Type B pancreatic cell (in vitro differentiated cells): ENCODE data around the gene TULP4. TPM values are rescaled to one million over a fixed set of nuclear protein-coding genes. Genes with fewer than 3 reads are reported as not detected.
A peak's percentile ranks its signal among the peaks of the same experiment; 100 is the strongest.

Source experiments
- DNase-seq: peaks from one replicate; pipeline ENCODE4 v3.0.0; 2021; ENCODE audit warnings: mixed read lengths; ENCODE audit not compliant: unreplicated experiment; ENCODE audit errors: extremely low spot score
- H3K27ac Mint-ChIP-seq: 2 replicates; pipeline ENCODE4 v1.8.0; 2021; ENCODE audit warnings: mild to moderate bottlenecking, mixed read lengths
- H3K27me3 Mint-ChIP-seq: 2 replicates; pipeline ENCODE4 v1.8.0; 2021; ENCODE audit warnings: mixed read lengths
- H3K36me3 Mint-ChIP-seq: 2 replicates; pipeline ENCODE4 v1.8.0; 2021; ENCODE audit warnings: mixed read lengths
- H3K4me1 Mint-ChIP-seq: one replicate; pipeline ENCODE4 v1.8.0; 2021; ENCODE audit warnings: mixed read lengths; ENCODE audit not compliant: unreplicated experiment
- H3K4me3 Mint-ChIP-seq: 2 replicates; pipeline ENCODE4 v1.8.0; 2021; ENCODE audit warnings: mild to moderate bottlenecking, mixed read lengths
- H3K9me3 Mint-ChIP-seq: 2 replicates; pipeline ENCODE4 v1.8.0; 2021; ENCODE audit warnings: mixed read lengths
- total RNA-seq: library from RNA; stranded (reverse); gene quantifications from 2 replicates; pipeline ENCODE4 v1.2.1, GENCODE V29; 2021; ENCODE audit warnings: low replicate concordance
- TF ChIP-seq, protein P1 (sequence below): fragments of 200-600 bp; sonication (generic); conservative IDR thresholded peaks from 2 replicates; pipeline ENCODE4 v1.5.0; 2021; ENCODE audit warnings: antibody characterized with exemption, mild to moderate bottlenecking

TULP4 gene
- total RNA-seq, 1 donor from 2014 or later, result 109 TPM

DNA sequence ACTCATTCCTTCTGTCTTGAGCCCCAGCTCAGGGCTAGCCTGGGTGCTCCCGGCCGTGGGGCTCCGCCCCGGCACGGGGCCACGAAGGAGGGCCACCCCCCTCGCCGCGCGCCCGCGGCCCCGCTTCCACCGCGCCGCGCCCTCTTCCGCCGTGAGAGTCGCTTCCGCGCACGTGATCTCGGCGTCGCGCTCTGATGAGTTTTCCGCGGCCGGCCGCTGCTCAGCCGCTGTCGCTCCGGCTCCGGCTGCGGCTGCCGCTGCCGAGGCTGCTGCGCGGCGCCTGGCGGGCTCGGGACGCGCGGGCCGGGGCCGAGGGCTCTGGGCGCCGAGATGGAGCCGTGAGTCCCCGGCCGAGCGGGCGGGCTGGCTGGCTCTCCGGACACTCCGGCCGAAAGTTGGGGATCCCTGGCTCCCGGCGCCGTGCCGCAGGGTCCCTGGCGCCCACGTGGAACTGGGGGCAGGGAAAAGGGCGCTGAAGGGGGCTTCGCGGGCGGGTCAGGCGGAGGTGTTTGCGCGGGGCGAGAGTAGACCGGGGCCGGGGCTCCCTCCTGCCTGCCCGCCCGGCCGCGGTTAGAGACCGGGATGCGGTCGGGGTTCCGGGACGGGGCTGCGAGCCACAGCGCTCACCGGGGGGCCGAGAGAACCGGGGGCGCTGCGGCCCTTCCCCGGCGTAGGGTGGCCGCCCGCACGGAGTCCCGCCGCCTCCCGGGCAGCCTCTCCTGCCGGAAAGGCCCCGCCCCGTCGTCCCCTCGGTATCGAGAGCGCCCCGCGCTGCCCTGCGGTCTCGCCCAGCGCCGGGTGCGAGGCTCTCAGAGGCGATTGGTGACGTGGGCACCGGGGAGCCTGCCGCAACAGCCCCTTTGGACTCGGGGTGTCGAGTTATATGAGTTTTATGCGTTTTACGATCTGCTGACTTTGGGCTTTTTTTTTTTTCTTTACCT lies 247.9 kb downstream of the TULP4 start, which contains the start of gene TMEM181:
Gene TMEM181 (plus strand): TSS at position 197 of the 941 bp plus-strand sequence. CDS start 134 bp downstream, at position 331.
- Mint-ChIP-seq H3K27ac (peak within 1 kb of the TSS; percentile 93), H3K27me3 (no peaks in the 10 kb centered on the region), H3K4me1 (peaks cover 36% of the 10 kb centered on the region), H3K4me3 (peak within 1 kb of the TSS; percentile 98), H3K36me3 (no peaks in the 10 kb centered on the region), H3K9me3 (no peaks in the 10 kb centered on the region)
- TF ChIP-seq, protein P1, sequence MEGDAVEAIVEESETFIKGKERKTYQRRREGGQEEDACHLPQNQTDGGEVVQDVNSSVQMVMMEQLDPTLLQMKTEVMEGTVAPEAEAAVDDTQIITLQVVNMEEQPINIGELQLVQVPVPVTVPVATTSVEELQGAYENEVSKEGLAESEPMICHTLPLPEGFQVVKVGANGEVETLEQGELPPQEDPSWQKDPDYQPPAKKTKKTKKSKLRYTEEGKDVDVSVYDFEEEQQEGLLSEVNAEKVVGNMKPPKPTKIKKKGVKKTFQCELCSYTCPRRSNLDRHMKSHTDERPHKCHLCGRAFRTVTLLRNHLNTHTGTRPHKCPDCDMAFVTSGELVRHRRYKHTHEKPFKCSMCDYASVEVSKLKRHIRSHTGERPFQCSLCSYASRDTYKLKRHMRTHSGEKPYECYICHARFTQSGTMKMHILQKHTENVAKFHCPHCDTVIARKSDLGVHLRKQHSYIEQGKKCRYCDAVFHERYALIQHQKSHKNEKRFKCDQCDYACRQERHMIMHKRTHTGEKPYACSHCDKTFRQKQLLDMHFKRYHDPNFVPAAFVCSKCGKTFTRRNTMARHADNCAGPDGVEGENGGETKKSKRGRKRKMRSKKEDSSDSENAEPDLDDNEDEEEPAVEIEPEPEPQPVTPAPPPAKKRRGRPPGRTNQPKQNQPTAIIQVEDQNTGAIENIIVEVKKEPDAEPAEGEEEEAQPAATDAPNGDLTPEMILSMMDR, result peak; percentile 1
- peak; percentile 88 for DNase-seq

DNA sequence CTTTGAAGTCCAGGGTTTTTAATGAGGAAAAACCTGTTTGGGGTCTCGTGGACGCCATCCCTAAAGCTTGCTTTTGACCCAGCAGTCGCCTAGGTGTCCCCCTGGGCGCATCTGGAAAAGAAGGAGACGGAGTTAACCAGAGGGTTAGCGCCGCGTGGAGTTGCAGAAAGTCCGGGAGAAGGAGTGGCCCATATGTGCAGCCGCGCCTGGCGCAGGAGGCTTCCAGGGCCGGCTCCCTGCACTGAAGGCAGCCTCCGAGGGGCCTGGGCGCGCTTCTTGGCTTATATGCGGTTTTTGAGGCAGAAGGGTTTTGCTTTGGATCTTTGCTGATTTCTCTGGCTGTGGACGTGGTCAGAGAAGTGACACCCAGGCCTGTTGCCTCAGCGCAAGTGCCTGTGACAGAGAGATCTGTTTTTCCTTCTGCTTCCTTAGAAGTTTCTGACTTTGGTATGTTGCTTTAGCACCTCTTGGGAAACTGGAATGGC lies 248.6 kb downstream of the TULP4 start:
- TF ChIP-seq, protein P1, result no peak
- H3K36me3 Mint-ChIP-seq, result no peaks in the 10 kb centered on the region
- no peaks in the 10 kb centered on the region for H3K9me3 Mint-ChIP-seq
- no peak for DNase-seq
- H3K27me3 Mint-ChIP-seq, result no peaks in the 10 kb centered on the region
- H3K4me1 Mint-ChIP-seq, result peaks cover 36% of the 10 kb centered on the region
- peak overlapping the region; percentile 98 for H3K4me3 Mint-ChIP-seq
- peak overlapping the region; percentile 93 for H3K27ac Mint-ChIP-seq

Other genes with a start within 250 kb of the TULP4 start
- gene SERAC1, start 144.2 kb upstream of the TULP4 start, total RNA-seq, result 11.2 and 12.4 TPM in 2 replicates
- gene GTF2H5, start 144.1 kb upstream of the TULP4 start, total RNA-seq, result 27.3 and 29.9 TPM in 2 replicates
- gene TMEM181, start 247.6 kb downstream of the TULP4 start, total RNA-seq, result 26.3 and 26.5 TPM in 2 replicates